ENCODE data around the gene CNIH3. TPM values are rescaled to one million over a fixed set of nuclear protein-coding genes. Genes with fewer than 3 reads are reported as not detected.

The CNIH3 gene
- total RNA-seq, 4 donors from 2014 or later, result 1.9 to 4.0 (median 3.4) TPM

DNA sequence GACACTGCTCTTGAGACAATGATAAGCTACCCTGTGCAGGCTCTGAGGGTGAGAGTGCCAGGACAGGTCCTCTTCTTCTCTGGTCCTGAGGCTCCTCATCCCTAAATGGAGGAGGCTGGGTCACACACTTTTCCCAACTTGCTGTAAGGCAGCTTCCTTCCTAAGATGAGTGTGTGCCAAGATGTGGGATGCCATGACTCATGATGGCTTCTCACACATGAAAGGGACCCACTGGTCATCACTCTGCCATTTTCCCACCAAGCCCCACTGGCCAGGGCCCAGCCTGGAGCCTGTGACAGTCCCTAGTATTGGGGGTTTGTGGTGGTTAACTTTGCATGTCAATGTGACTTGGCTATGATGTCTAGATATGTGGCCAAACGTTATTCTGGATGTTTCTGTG lies 54.4 kb downstream of the CNIH3 start:
- TF ChIP-seq CTCF (IDR thresholded peaks at IDR 0.05), result no peak
- DNase-seq (ENCODE audit: low spot score), result no peak

DNA sequence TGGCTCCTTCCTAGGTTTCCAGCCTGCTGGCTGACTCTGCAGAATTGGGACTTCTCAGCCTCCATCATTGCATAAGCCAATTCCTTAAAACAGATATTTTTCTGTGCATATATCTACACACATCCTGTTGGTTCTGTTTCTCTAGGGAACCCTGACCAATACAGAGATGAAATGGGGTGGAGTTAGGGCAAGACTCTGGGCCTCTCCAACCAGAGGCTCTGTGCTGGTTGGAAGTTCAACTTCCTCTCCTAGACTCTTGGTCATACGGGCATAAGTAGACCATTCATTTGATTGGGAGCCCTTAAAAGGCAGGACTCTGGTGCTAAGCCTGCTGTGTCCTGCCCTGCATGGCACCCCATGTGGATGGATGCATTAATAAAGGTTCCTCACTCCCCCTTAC lies 55.0 kb downstream of the CNIH3 start:
- TF ChIP-seq CTCF (IDR thresholded peaks at IDR 0.05), result no peak
- ATAC-seq (ENCODE audit: low FRiP score), result no peak
- DNase-seq (ENCODE audit: low spot score), result no peak

More for the DNA sequence above, 54.4 kb downstream of the CNIH3 start:
- ATAC-seq (ENCODE audit: low FRiP score), result no peak

DNA sequence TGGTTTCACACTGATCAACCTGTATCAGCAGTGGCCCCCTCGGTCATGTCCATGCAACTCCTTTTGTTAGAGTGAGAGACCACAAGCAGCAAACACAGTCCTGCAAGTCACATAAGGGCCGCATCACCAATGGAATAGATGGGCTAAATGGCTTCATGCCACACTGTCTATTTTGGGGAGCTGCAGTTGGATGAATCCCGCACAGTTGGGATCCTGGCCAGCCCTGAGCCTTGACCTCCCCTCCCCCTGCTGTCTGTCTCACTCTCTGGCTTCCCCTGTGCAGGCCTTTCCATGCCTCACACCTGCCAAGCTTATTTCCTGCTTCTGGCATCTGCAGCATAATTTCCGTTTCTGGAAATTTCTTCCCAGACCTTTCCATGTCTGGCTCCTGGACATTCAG lies 57.0 kb downstream of the CNIH3 start:
- no peak for DNase-seq (ENCODE audit: low spot score)
- no peak for ATAC-seq (ENCODE audit: low FRiP score)
- no peak for TF ChIP-seq CTCF (IDR thresholded peaks at IDR 0.05)

- no peak for TF ChIP-seq CTCF (IDR thresholded peaks at IDR 0.05)
- ATAC-seq (ENCODE audit: low FRiP score) (no peak), DNase-seq (ENCODE audit: low spot score) (no peak)
These were observed 59.5 kb downstream of the CNIH3 start for GRCh38 chr1:224675590-224675989.

- DNase-seq (ENCODE audit: low spot score), result no peak
- no peak for TF ChIP-seq CTCF (IDR thresholded peaks at IDR 0.05)
- no peak for ATAC-seq (ENCODE audit: low FRiP score)
These were observed 60.4 kb downstream of the CNIH3 start for GRCh38 chr1:224676551-224676950.

GRCh38 chr1:224678168-224678567 lies 62.1 kb downstream of the CNIH3 start:
- TF ChIP-seq CTCF (IDR thresholded peaks at IDR 0.05), result no peak
- ATAC-seq (ENCODE audit: low FRiP score) (no peak), DNase-seq (ENCODE audit: low spot score) (no peak)

- no peak for DNase-seq (ENCODE audit: low spot score)
- no peak for ATAC-seq (ENCODE audit: low FRiP score)
- TF ChIP-seq CTCF (IDR thresholded peaks at IDR 0.05), result no peak
These were observed 63.5 kb downstream of the CNIH3 start for GRCh38 chr1:224679606-224680005.

All from omental fat pad (tissue), 4 donors.